ENCODE results near the gene RAP1GAP2.

DNA sequence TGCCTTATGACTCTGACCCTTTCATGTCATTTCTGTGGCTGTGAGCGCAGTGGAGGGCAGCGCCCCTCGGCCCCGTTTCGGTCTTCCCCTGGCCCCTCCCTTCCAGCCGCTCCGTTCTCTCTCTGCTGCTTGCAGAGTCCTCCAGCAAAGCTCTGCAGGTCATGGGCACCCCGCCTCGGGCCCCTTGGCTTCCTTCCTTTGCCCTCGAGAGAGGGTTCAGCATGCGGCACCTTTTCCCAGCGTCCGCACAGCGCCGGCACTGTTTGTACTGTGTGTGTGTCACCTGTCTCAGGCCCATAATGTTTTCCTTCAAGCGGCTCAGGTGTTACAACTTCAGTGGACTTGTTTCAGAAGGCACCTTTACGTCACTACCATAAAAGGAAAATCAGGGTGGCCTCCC is 98.5 kb downstream of the RAP1GAP2 start:
- TF ChIP-seq, protein P1, sequence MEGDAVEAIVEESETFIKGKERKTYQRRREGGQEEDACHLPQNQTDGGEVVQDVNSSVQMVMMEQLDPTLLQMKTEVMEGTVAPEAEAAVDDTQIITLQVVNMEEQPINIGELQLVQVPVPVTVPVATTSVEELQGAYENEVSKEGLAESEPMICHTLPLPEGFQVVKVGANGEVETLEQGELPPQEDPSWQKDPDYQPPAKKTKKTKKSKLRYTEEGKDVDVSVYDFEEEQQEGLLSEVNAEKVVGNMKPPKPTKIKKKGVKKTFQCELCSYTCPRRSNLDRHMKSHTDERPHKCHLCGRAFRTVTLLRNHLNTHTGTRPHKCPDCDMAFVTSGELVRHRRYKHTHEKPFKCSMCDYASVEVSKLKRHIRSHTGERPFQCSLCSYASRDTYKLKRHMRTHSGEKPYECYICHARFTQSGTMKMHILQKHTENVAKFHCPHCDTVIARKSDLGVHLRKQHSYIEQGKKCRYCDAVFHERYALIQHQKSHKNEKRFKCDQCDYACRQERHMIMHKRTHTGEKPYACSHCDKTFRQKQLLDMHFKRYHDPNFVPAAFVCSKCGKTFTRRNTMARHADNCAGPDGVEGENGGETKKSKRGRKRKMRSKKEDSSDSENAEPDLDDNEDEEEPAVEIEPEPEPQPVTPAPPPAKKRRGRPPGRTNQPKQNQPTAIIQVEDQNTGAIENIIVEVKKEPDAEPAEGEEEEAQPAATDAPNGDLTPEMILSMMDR (conservative IDR thresholded peaks at IDR 0.05), result no peak
- TF ChIP-seq ZFX (IDR thresholded peaks at IDR 0.05), result no peak

All from C4-2B (cell line).